ENCODE data around the gene PRKAA1.

GRCh38 chr5:40838086-40838485 is 39.9 kb upstream of the PRKAA1 start:
- no peak for TF ChIP-seq CTCF (conservative IDR thresholded peaks at IDR 0.05)
- no peak for TF ChIP-seq ZFX (IDR thresholded peaks at IDR 0.05)
